Neuronal stem cell (in vitro differentiated cells): Measurements from ENCODE around the gene ARL4C.

Experiments
- DNase-seq: peaks from one replicate; pipeline ENCODE4 v3.0.0-alpha.2; 2013; ENCODE audit warnings: low spot score
- H2AFZ ChIP-seq: one replicate; pipeline ENCODE4 v1.6.1; 2013; ENCODE audit warnings: mild to moderate bottlenecking, low read length, inconsistent platforms
- H2AK5ac ChIP-seq: 2 replicates; pipeline ENCODE4 v1.6.1; 2013; ENCODE audit warnings: low read depth, mild to moderate bottlenecking, inconsistent platforms, low read length, moderate library complexity, mixed read lengths
- H2BK120ac ChIP-seq: 2 replicates; pipeline ENCODE4 v1.6.1; 2013; ENCODE audit warnings: low read depth, mild to moderate bottlenecking, inconsistent platforms, low read length, moderate library complexity, mixed read lengths
- H2BK12ac ChIP-seq: one replicate; pipeline ENCODE4 v1.6.1; 2013; ENCODE audit warnings: low read length, inconsistent platforms
- H2BK15ac ChIP-seq: 2 replicates; pipeline ENCODE4 v1.6.1; 2013; ENCODE audit warnings: mild to moderate bottlenecking, low read length, inconsistent platforms, mixed read lengths
- H2BK5ac ChIP-seq: one replicate; pipeline ENCODE4 v1.6.1; 2013; ENCODE audit warnings: inconsistent platforms, mild to moderate bottlenecking, low read length, moderate library complexity
- H3K14ac ChIP-seq: one replicate; pipeline ENCODE4 v1.6.1; 2013; ENCODE audit warnings: low read length, inconsistent platforms
- H3K18ac ChIP-seq: 2 replicates; pipeline ENCODE4 v1.6.1; 2013; ENCODE audit warnings: low read length, inconsistent platforms
- H3K23ac ChIP-seq: 2 replicates; pipeline ENCODE4 v1.6.1; 2013; ENCODE audit warnings: low read depth, mild to moderate bottlenecking, mixed read lengths, low read length, inconsistent platforms; ENCODE audit not compliant: poor library complexity
- H3K27ac ChIP-seq: replicated peaks from 3 replicates; pipeline ENCODE4 v1.5.1; 2013; ENCODE audit warnings: low read length, inconsistent platforms
- H3K27me3 ChIP-seq, 3 experiments: 2 replicates each; pipeline ENCODE4 v1.6.1; 2013; ENCODE audit warnings: low read length in 3 of 3, mild to moderate bottlenecking in 2 of 3, inconsistent platforms in 1 of 3, low read depth in 1 of 3, mixed read lengths in 1 of 3, moderate library complexity in 1 of 3; ENCODE audit not compliant: control insufficient read depth in 3 of 3, insufficient read depth in 3 of 3
- H3K36me3 ChIP-seq, 2 donors: replicated peaks in 1 of 2; 2 replicates each; pipeline ENCODE4 v1.6.1; 2013; ENCODE audit warnings: low read length in 2 of 2; ENCODE audit not compliant: control insufficient read depth in 2 of 2, insufficient read depth in 2 of 2
- H3K4ac ChIP-seq: 2 replicates; pipeline ENCODE4 v1.6.1; 2013; ENCODE audit warnings: inconsistent platforms, mild to moderate bottlenecking, low read length, moderate library complexity
- H3K4me1 ChIP-seq, 2 donors: 1 replicate in 1 of 2; 2 replicates in 1 of 2; pipeline ENCODE4 v1.6.1; 2013; ENCODE audit warnings: low read length in 2 of 2, low read depth in 1 of 2; ENCODE audit not compliant: control insufficient read depth in 2 of 2, insufficient read depth in 1 of 2
- H3K4me2 ChIP-seq: one replicate; pipeline ENCODE4 v1.6.1; 2013; ENCODE audit warnings: mild to moderate bottlenecking, low read length, inconsistent platforms; ENCODE audit not compliant: insufficient read depth, poor library complexity, severe bottlenecking
- H3K4me3 ChIP-seq, 2 donors: 2 replicates each; pipeline ENCODE4 v1.5.1; 2013; ENCODE audit warnings: low read length in 2 of 2, mild to moderate bottlenecking in 2 of 2, inconsistent platforms in 1 of 2, moderate library complexity in 1 of 2
- H3K79me1 ChIP-seq: one replicate; pipeline ENCODE4 v1.6.1; 2013; ENCODE audit warnings: low read depth, mild to moderate bottlenecking, inconsistent platforms, low read length, moderate library complexity
- H3K9ac ChIP-seq: one replicate; pipeline ENCODE4 v1.6.1; 2013; ENCODE audit warnings: mild to moderate bottlenecking, low read depth, low read length, inconsistent platforms; ENCODE audit not compliant: poor library complexity
- H3K9me3 ChIP-seq, 2 donors: replicated peaks in 1 of 2; 2 replicates each; pipeline versions ENCODE3 to v1.6.1; 2013; ENCODE audit warnings: low read length in 2 of 2, mild to moderate bottlenecking in 2 of 2, inconsistent platforms in 1 of 2, low read depth in 1 of 2, mixed read lengths in 1 of 2, moderate library complexity in 1 of 2; ENCODE audit not compliant: control insufficient read depth in 2 of 2, insufficient read depth in 1 of 2
- H4K8ac ChIP-seq: one replicate; pipeline ENCODE4 v1.6.1; 2013; ENCODE audit warnings: low read depth, mild to moderate bottlenecking, inconsistent platforms, low read length, moderate library complexity
- H4K91ac ChIP-seq: one replicate; pipeline ENCODE4 v1.6.1; 2013; ENCODE audit warnings: low read length, low read depth, mild to moderate bottlenecking, inconsistent platforms; ENCODE audit not compliant: poor library complexity
- WGBS, 2 donors: extraction: QIAGEN DNeasy Blood & Tissue Kit; methylation state at CpG; one replicate each; pipeline ENCODE4 v1.1.7; 2013; ENCODE audit warnings: missing lambda C conversion rate in 2 of 2, mixed read lengths in 1 of 2; ENCODE audit not compliant: insufficient read length in 2 of 2, insufficient replicate concordance in 1 of 2; ENCODE audit errors: extremely low coverage in 2 of 2; 5-methylcytosine and 5-hydroxymethylcytosine counted together

The ARL4C gene

GRCh38 chr2:234491281-234491680, 5.6 kb downstream of the ARL4C start:
- Histone ChIP-seq H3K4me1 (peaks cover 12 to 18% of the 10 kb centered on the region in 2 donors), H3K36me3 (peaks cover 0 to 4% of the 10 kb centered on the region in 2 donors), H2BK12ac (no peak overlapping the region), H3K4me3 (no peak overlapping the region), H3K9me3 (peaks cover 0 to 1% of the 10 kb centered on the region in 2 donors), H2BK120ac (no peak overlapping the region), H3K27me3 (peaks cover 0 to 19% (median 0%) of the 10 kb centered on the region in 3 experiments), H3K14ac (no peak overlapping the region), H3K9ac (no peak overlapping the region), H2AFZ (no peak overlapping the region), H2BK15ac (no peak overlapping the region), H3K27ac (no peak overlapping the region), H3K4me2 (no peak overlapping the region), H2AK5ac (no peak overlapping the region), H4K8ac (no peak overlapping the region), H3K18ac (no peak overlapping the region), H4K91ac (no peak overlapping the region), H3K79me1 (peaks cover 6% of the 10 kb centered on the region), H3K23ac (no peak overlapping the region), H2BK5ac (no peak overlapping the region), H3K4ac (no peak overlapping the region)
- DNase-seq = no peak
- no CpG with 5 or more reads among the region's 4 CpGs for WGBS, 2 donors

- no peak overlapping the region for H3K23ac ChIP-seq
- peaks cover 0 to 1% of the 10 kb centered on the region in 2 donors for H3K9me3 ChIP-seq
- peaks cover 0 to 11% (median 0%) of the 10 kb centered on the region in 3 experiments for H3K27me3 ChIP-seq
- peaks cover 0 to 8% of the 10 kb centered on the region in 2 donors for H3K36me3 ChIP-seq
- H4K8ac ChIP-seq = no peak overlapping the region
- H3K79me1 ChIP-seq = peaks cover 2% of the 10 kb centered on the region
- H2BK15ac ChIP-seq = no peak overlapping the region
- H3K14ac ChIP-seq = no peak overlapping the region
- DNase-seq = no peak
- H3K4me1 ChIP-seq = peaks cover 11 to 12% of the 10 kb centered on the region in 2 donors
- no peak overlapping the region for H4K91ac ChIP-seq
- no peak overlapping the region for H2AFZ ChIP-seq
- no peak overlapping the region for H3K18ac ChIP-seq
- H2BK12ac ChIP-seq = no peak overlapping the region
- no peak overlapping the region for H3K4ac ChIP-seq
- no peak overlapping the region for H3K9ac ChIP-seq
- no CpG with 5 or more reads among the region's 15 CpGs for WGBS, 2 donors
- no peak overlapping the region for H3K4me3 ChIP-seq
- H2BK120ac ChIP-seq = no peak overlapping the region
- no peak overlapping the region for H3K4me2 ChIP-seq
- no peak overlapping the region for H2BK5ac ChIP-seq
- no peak overlapping the region for H2AK5ac ChIP-seq
- H3K27ac ChIP-seq = no peak overlapping the region
These were observed 6.4 kb downstream of the ARL4C start for GRCh38 chr2:234490271-234491091.

GRCh38 chr2:234488913-234489451, 7.9 kb downstream of the ARL4C start:
- no peak overlapping the region for H3K14ac ChIP-seq
- H3K4ac ChIP-seq = no peak overlapping the region
- no peak overlapping the region for H3K18ac ChIP-seq
- H3K23ac ChIP-seq = no peak overlapping the region
- H4K8ac ChIP-seq = no peak overlapping the region
- no peak overlapping the region for H4K91ac ChIP-seq
- H3K4me2 ChIP-seq = no peak overlapping the region
- no CpG with 5 or more reads among the region's 8 CpGs for WGBS, 2 donors
- no peak overlapping the region for H3K27ac ChIP-seq
- no peaks in the 10 kb centered on the region for H3K27me3 ChIP-seq
- peaks cover 2% of the 10 kb centered on the region for H3K79me1 ChIP-seq
- H2AFZ ChIP-seq = no peak overlapping the region
- no peak overlapping the region for H2BK12ac ChIP-seq
- peaks cover 3 to 12% of the 10 kb centered on the region in 2 donors for H3K4me1 ChIP-seq
- H2BK120ac ChIP-seq = no peak overlapping the region
- H3K9me3 ChIP-seq = peaks cover 0 to 1% of the 10 kb centered on the region in 2 donors
- no peak overlapping the region for H2BK15ac ChIP-seq
- H3K9ac ChIP-seq = no peak overlapping the region
- no peak overlapping the region for H2BK5ac ChIP-seq
- no peak for DNase-seq
- no peak overlapping the region for H3K4me3 ChIP-seq
- no peak overlapping the region for H2AK5ac ChIP-seq
- peaks cover 0 to 8% of the 10 kb centered on the region in 2 donors for H3K36me3 ChIP-seq

- Histone ChIP-seq H3K27me3 (no peaks in the 10 kb centered on the region), H2AK5ac (no peak overlapping the region), H3K23ac (no peak overlapping the region), H3K4me2 (no peak overlapping the region), H4K91ac (no peak overlapping the region), H2BK120ac (no peak overlapping the region), H3K4ac (no peak overlapping the region), H3K4me3 (no peak overlapping the region), H2BK12ac (no peak overlapping the region), H3K14ac (no peak overlapping the region), H3K27ac (no peak overlapping the region), H3K18ac (no peak overlapping the region), H3K4me1 (peaks cover 0 to 12% of the 10 kb centered on the region in 2 donors), H3K36me3 (peaks cover 0 to 8% of the 10 kb centered on the region in 2 donors), H3K79me1 (peaks cover 2% of the 10 kb centered on the region), H2BK15ac (no peak overlapping the region), H3K9ac (no peak overlapping the region), H2BK5ac (no peak overlapping the region), H3K9me3 (peaks cover 0 to 1% of the 10 kb centered on the region in 2 donors), H2AFZ (no peak overlapping the region), H4K8ac (no peak overlapping the region)
- WGBS, 2 donors = no CpG with 5 or more reads among the region's 1 CpG
- DNase-seq = no peak
These were observed 8.4 kb downstream of the ARL4C start for GRCh38 chr2:234488486-234488885.
